H9 (cell line): ENCODE data around the gene ATOX1. TPM values are rescaled to one million over a fixed set of nuclear protein-coding genes. Genes with fewer than 3 reads are reported as not detected.

Source experiments
- DNase-seq: peaks from one replicate; pipeline ENCODE4 v3.0.0-alpha.2; 2017
- H2AFZ ChIP-seq: one replicate; pipeline ENCODE4 v1.6.1; 2013; ENCODE audit warnings: mild to moderate bottlenecking, low read length, control low read depth, moderate library complexity
- H2AK5ac ChIP-seq: 2 replicates; pipeline ENCODE4 v1.6.1; 2013; ENCODE audit warnings: low read length, control low read depth, mixed read lengths; ENCODE audit not compliant: insufficient read length
- H2BK120ac ChIP-seq: one replicate; pipeline ENCODE4 v1.6.1; 2013; ENCODE audit warnings: low read depth, mild to moderate bottlenecking, low read length, control low read depth, inconsistent platforms; ENCODE audit not compliant: poor library complexity, severe bottlenecking
- H2BK12ac ChIP-seq: 2 replicates; pipeline ENCODE4 v1.6.1; 2013; ENCODE audit warnings: low read length, control low read depth, mixed read lengths, low read depth; ENCODE audit not compliant: insufficient read length
- H2BK15ac ChIP-seq: 2 replicates; pipeline ENCODE4 v1.6.1; 2013; ENCODE audit warnings: low read depth, low read length, control low read depth
- H2BK20ac ChIP-seq: one replicate; pipeline ENCODE4 v1.6.1; 2013; ENCODE audit warnings: low read depth, mild to moderate bottlenecking, low read length, control low read depth, inconsistent platforms; ENCODE audit not compliant: poor library complexity, severe bottlenecking
- H2BK5ac ChIP-seq: 2 replicates; pipeline ENCODE4 v1.6.1; 2013; ENCODE audit warnings: low read length, control low read depth, mixed read lengths; ENCODE audit not compliant: insufficient read length
- H3K14ac ChIP-seq: 2 replicates; pipeline ENCODE4 v1.6.1; 2013; ENCODE audit warnings: low read length, control low read depth; ENCODE audit not compliant: insufficient read depth
- H3K18ac ChIP-seq: 2 replicates; pipeline ENCODE4 v1.6.1; 2013; ENCODE audit warnings: low read depth, mild to moderate bottlenecking, mixed read lengths, low read length, control low read depth; ENCODE audit not compliant: insufficient read length
- H3K23ac ChIP-seq: 2 replicates; pipeline ENCODE4 v1.6.1; 2013; ENCODE audit warnings: low read length, control low read depth, mixed read lengths, low read depth; ENCODE audit not compliant: insufficient read length
- H3K23me2 ChIP-seq: 2 replicates; pipeline ENCODE4 v1.6.1; 2013; ENCODE audit warnings: low read depth, mild to moderate bottlenecking, mixed read lengths, low read length, control low read depth; ENCODE audit not compliant: insufficient read length, poor library complexity, severe bottlenecking
- H3K27ac ChIP-seq: 2 replicates; pipeline ENCODE4 v1.5.1; 2013; ENCODE audit warnings: low read length, control low read depth, mixed read lengths, low read depth; ENCODE audit not compliant: insufficient read length
- H3K27me3 ChIP-seq: 2 replicates; pipeline ENCODE4 v1.6.1; 2013; ENCODE audit warnings: low read length, control low read depth, inconsistent platforms; ENCODE audit not compliant: insufficient read depth
- H3K4ac ChIP-seq: 2 replicates; pipeline ENCODE4 v1.6.1; 2013; ENCODE audit warnings: low read depth, mild to moderate bottlenecking, control low read depth, inconsistent platforms, low read length, moderate library complexity
- H3K4me1 ChIP-seq: 2 replicates; pipeline ENCODE4 v1.6.1; 2013; ENCODE audit warnings: low read length, control low read depth, inconsistent platforms; ENCODE audit not compliant: insufficient read depth
- H3K4me2 ChIP-seq: 2 replicates; pipeline ENCODE4 v1.6.1; 2013; ENCODE audit warnings: low read length, control low read depth, mixed read lengths; ENCODE audit not compliant: insufficient read length, insufficient read depth
- H3K56ac ChIP-seq: 2 replicates; pipeline ENCODE4 v1.6.1; 2013; ENCODE audit warnings: low read depth, mild to moderate bottlenecking, mixed read lengths, low read length, control low read depth; ENCODE audit not compliant: insufficient read length
- H3K79me1 ChIP-seq: 2 replicates; pipeline ENCODE4 v1.6.1; 2013; ENCODE audit warnings: low read depth, mild to moderate bottlenecking, moderate library complexity, low read length, control low read depth, inconsistent platforms; ENCODE audit not compliant: insufficient read depth, poor library complexity, severe bottlenecking
- H3K79me2 ChIP-seq: 2 replicates; pipeline ENCODE4 v1.6.1; 2013; ENCODE audit warnings: low read length, control low read depth, inconsistent platforms; ENCODE audit not compliant: insufficient read depth
- H3K9ac ChIP-seq: 2 replicates; pipeline ENCODE4 v1.6.1; 2013; ENCODE audit warnings: low read length, control low read depth, mixed read lengths; ENCODE audit not compliant: insufficient read length; ENCODE audit errors: extremely low read depth
- H3K9me3 ChIP-seq: one replicate; pipeline ENCODE4 v1.6.1; 2013; ENCODE audit warnings: low read depth, low read length, inconsistent platforms; ENCODE audit not compliant: control insufficient read depth
- H3T11ph ChIP-seq: one replicate; pipeline ENCODE4 v1.6.1; 2013; ENCODE audit warnings: mild to moderate bottlenecking, low read length, control low read depth, inconsistent platforms
- H4K20me1 ChIP-seq: one replicate; pipeline ENCODE4 v1.6.1; 2013; ENCODE audit not compliant: control insufficient read depth, insufficient read length, insufficient read depth
- H4K5ac ChIP-seq: 2 replicates; pipeline ENCODE4 v1.6.1; 2013; ENCODE audit warnings: low read depth, mild to moderate bottlenecking, mixed read lengths, low read length, control low read depth; ENCODE audit not compliant: insufficient read length
- H4K8ac ChIP-seq: replicated peaks from 2 replicates; pipeline ENCODE4 v1.6.1; 2013; ENCODE audit warnings: low read length, control low read depth, mixed read lengths, low read depth; ENCODE audit not compliant: insufficient read length
- H4K91ac ChIP-seq: 2 replicates; pipeline ENCODE4 v1.6.1; 2013; ENCODE audit warnings: low read depth, mild to moderate bottlenecking, moderate library complexity, mixed read lengths, low read length, control low read depth; ENCODE audit not compliant: insufficient read length
- H3K27ac Mint-ChIP-seq, 3 experiments: 2 replicates in 2 of 3; 3 replicates in 1 of 3; pipeline ENCODE4 v1.8.0; 2020 to 2021; ENCODE audit warnings: mixed read lengths in 3 of 3, mild to moderate bottlenecking in 1 of 3, moderate library complexity in 1 of 3
- H3K27me3 Mint-ChIP-seq: 2 replicates; pipeline ENCODE4 v1.8.0; 2021; ENCODE audit warnings: low read depth, mild to moderate bottlenecking, moderate library complexity, mixed read lengths
- H3K36me3 Mint-ChIP-seq, 3 experiments: 2 replicates in 2 of 3; 3 replicates in 1 of 3; pipeline ENCODE4 v1.8.0; 2020 to 2021; ENCODE audit warnings: low read depth in 3 of 3, mixed read lengths in 3 of 3; ENCODE audit not compliant: insufficient read depth in 1 of 3
- H3K4me1 Mint-ChIP-seq, 2 experiments: 2 replicates each; pipeline ENCODE4 v1.8.0; 2020; ENCODE audit warnings: mixed read lengths in 2 of 2
- H3K4me3 Mint-ChIP-seq, 2 experiments: 2 replicates in 1 of 2; 3 replicates in 1 of 2; pipeline ENCODE4 v1.8.0; 2020 to 2021; ENCODE audit warnings: mild to moderate bottlenecking in 2 of 2, mixed read lengths in 2 of 2, moderate library complexity in 1 of 2
- H3K9me3 Mint-ChIP-seq, 2 experiments: 2 replicates in 1 of 2; 3 replicates in 1 of 2; pipeline ENCODE4 v1.8.0; 2020; ENCODE audit warnings: mild to moderate bottlenecking in 2 of 2, mixed read lengths in 2 of 2, moderate library complexity in 1 of 2
- CTCF ChIP-seq: fragments of 200-600 bp; sonication (generic); conservative IDR thresholded peaks from 3 replicates; pipeline ENCODE4 v1.8.0; 2021; ENCODE audit warnings: antibody characterized with exemption, mild to moderate bottlenecking
- WGBS: extraction: QIAGEN DNeasy Blood & Tissue Kit; methylation state at CpG from one replicate; pipeline ENCODE4 v1.1.7; 2013; ENCODE audit warnings: missing lambda C conversion rate, low lambda C conversion rate, mixed read lengths; ENCODE audit not compliant: insufficient read length; ENCODE audit errors: extremely low coverage; 5-methylcytosine and 5-hydroxymethylcytosine counted together
- total RNA-seq: library from RNA; stranded (reverse); gene quantifications from 2 replicates; pipeline ENCODE4 v1.2.1, GENCODE V29; 2021

Gene ATOX1
- total RNA-seq, 1 experiment from 2014 or later = 75.0 TPM

DNA sequence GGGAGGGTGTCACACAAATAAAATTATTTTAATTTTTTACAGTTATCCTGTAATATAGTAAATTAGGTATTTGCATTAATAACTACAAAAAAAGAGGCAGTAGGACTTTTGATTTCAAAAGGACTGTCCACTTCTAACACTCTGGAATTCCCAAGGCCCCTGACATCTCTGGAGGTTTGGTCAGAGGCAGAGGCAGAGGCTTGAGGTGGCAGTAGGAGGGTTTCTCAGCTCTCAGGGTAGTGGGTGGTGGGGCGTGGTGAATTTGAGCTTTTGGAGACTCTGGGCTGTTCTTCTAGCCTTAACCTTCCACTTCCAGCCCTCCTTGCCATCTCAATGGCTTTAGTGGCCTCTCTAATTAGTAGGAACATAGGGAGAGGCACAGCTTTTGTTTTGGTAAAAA, 22.8 kb downstream of the ATOX1 start:
- Histone ChIP-seq H2AFZ (no peak overlapping the region), H3K79me2 (no peaks in the 10 kb centered on the region), H3K9ac (no peak overlapping the region), H4K91ac (no peak overlapping the region), H3K56ac (no peak overlapping the region), H4K20me1 (no peaks in the 10 kb centered on the region), H3K14ac (no peak overlapping the region), H3K23ac (no peak overlapping the region), H2BK20ac (no peak overlapping the region), H3K4me1 (peaks cover 11% of the 10 kb centered on the region; the same call in 1 of the 2 replicates), H3K18ac (no peak overlapping the region), H3K27ac (no peak overlapping the region), H3K23me2 (no peaks in the 10 kb centered on the region), H2BK15ac (no peak overlapping the region), H4K8ac (no peak overlapping the region), H3K79me1 (no peaks in the 10 kb centered on the region), H3K27me3 (no peaks in the 10 kb centered on the region), H2AK5ac (no peak overlapping the region), H2BK5ac (no peak overlapping the region), H3K9me3 (peaks cover 2% of the 10 kb centered on the region), H3K4ac (no peak overlapping the region), H2BK120ac (no peak overlapping the region), H4K5ac (no peak overlapping the region), H3T11ph (no peak overlapping the region), H2BK12ac (no peak overlapping the region), H3K4me2 (no peak overlapping the region)
- Mint-ChIP-seq H3K27me3 (no peaks in the 10 kb centered on the region), H3K4me3 (no peak overlapping the region), H3K27ac (no peak overlapping the region; a peak in 1 of 7 replicates), H3K9me3 (peaks cover 4% of the 10 kb centered on the region in 2 experiments; a peak in 3 of 5 replicates), H3K36me3 (peaks cover 0 to 4% (median 0%) of the 10 kb centered on the region in 3 experiments; a peak in 2 of 7 replicates), H3K4me1 (peaks cover 28 to 30% of the 10 kb centered on the region in 2 experiments)
- DNase-seq = no peak
- no peak for TF ChIP-seq CTCF
- no CpG with 5 or more reads among the region's 1 CpG for WGBS
